ENCODE results near the gene DDX39A.
"Not testable (repeated sequence)": the region's sequence is repeated elsewhere in the genome, so short reads cannot be mapped to it uniquely, and the experiment has no call there.

Gene DDX39A

GRCh38 chr19:14419106-14419813 lies at the start of gene DDX39A:
Gene DDX39A, minus strand, starts transcription at chr19:14419341. Its CDS starts 6,121 bp downstream, at chr19:14413220.
- DNase-seq = peak; percentile 98

- no peak for DNase-seq
These were observed 48.7 kb upstream of the DDX39A start for GRCh38 chr19:14467816-14468215.

GRCh38 chr19:14467391-14467790 lies 48.2 kb upstream of the DDX39A start:
- no peak for DNase-seq

GRCh38 chr19:14463747-14464146 lies 44.6 kb upstream of the DDX39A start:
- no peak for DNase-seq

- DNase-seq = not testable (repeated sequence)
These were observed 43.3 kb upstream of the DDX39A start for GRCh38 chr19:14462401-14462800.

GRCh38 chr19:14460935-14461334 lies 41.8 kb upstream of the DDX39A start:
- no peak for DNase-seq

- DNase-seq = no peak
These were observed 40.6 kb upstream of the DDX39A start for GRCh38 chr19:14459703-14460102.

- DNase-seq = not testable (repeated sequence)
These were observed 33.2 kb upstream of the DDX39A start for GRCh38 chr19:14452303-14452702.

- DNase-seq = no peak
These were observed 31.7 kb upstream of the DDX39A start for GRCh38 chr19:14450876-14451275.

GRCh38 chr19:14450168-14450874 lies 31.2 kb upstream of the DDX39A start:
- no peak for DNase-seq

- no peak for DNase-seq
These were observed 30.2 kb upstream of the DDX39A start for GRCh38 chr19:14449321-14449720.

GRCh38 chr19:14446336-14447036 lies 27.3 kb upstream of the DDX39A start:
- no peak for DNase-seq

GRCh38 chr19:14443632-14444216 lies 24.6 kb upstream of the DDX39A start:
- no peak for DNase-seq

- peak in 1 of 2 donors; percentile 30 for DNase-seq
These were observed 23.9 kb upstream of the DDX39A start for GRCh38 chr19:14442891-14443631.

- no peak for DNase-seq
These were observed 22.1 kb upstream of the DDX39A start for GRCh38 chr19:14441041-14441938.

- DNase-seq = peak in 1 of 2 donors; percentile 53
These were observed 20.9 kb upstream of the DDX39A start for GRCh38 chr19:14440049-14440448.

- no peak for DNase-seq
These were observed 19.9 kb upstream of the DDX39A start for GRCh38 chr19:14439014-14439413.

- DNase-seq = no peak
These were observed 18.5 kb upstream of the DDX39A start for GRCh38 chr19:14437578-14438140.

GRCh38 chr19:14435320-14436050 lies 16.3 kb upstream of the DDX39A start:
- DNase-seq = no peak
